ENCODE measurements around the gene ASMT. TPM values are rescaled to one million over a fixed set of nuclear protein-coding genes. Genes with fewer than 3 reads are reported as not detected.

The ASMT gene
- total RNA-seq, 1 experiment from 2014 or later, result not detected

GRCh38 chrX:1599791-1600405 lies 15.0 kb upstream of the ASMT start:
- ATAC-seq (no peak), DNase-seq (no peak)
- Histone ChIP-seq H3K4me2 (ENCODE audit: low read length) (no peak overlapping the region), H3K27me3 (ENCODE audit: low read length) (no peaks in the 10 kb centered on the region), H3K4me3 (ENCODE audit: low read length) (no peak overlapping the region), H2AFZ (ENCODE audit: low read length) (no peak overlapping the region), H3K9me3 (ENCODE audit: low read length) (no peaks in the 10 kb centered on the region), H3K9ac (ENCODE audit: low read length) (no peak overlapping the region), H3F3A (ENCODE audit: low read length, unreplicated experiment) (no peaks in the 10 kb centered on the region), H3K79me2 (ENCODE audit: low read length) (peaks cover 17% of the 10 kb centered on the region), H3K9me2 (replicated peaks; ENCODE audit: low read length) (no peaks in the 10 kb centered on the region), H3K27ac (ENCODE audit: low read length) (no peak overlapping the region), H3K36me3 (ENCODE audit: low read depth, low read length) (peaks cover 16% of the 10 kb centered on the region), H3K4me1 (ENCODE audit: insufficient read depth, low read length) (no peaks in the 10 kb centered on the region), H4K20me1 (ENCODE audit: low read length) (no peaks in the 10 kb centered on the region)
- ChIA-PET CTCF (no interaction called here), POLR2A (ENCODE audit: unreplicated experiment) (no interaction called here)
- BruUV-seq (replicated peaks), result no TSS peak
- intact Hi-C loops (cut with micrococcal nuclease), result no loop called here
- no peak for TF ChIP-seq EZH2 (IDR thresholded peaks at IDR 0.05; ENCODE audit: low read length, unreplicated experiment)
- TF ChIP-seq CTCF (conservative IDR thresholded peaks at IDR 0.05; ENCODE audit: low read depth, low read length), result no peak
- no peak for TF ChIP-seq EZH2phosphoT487 (IDR thresholded peaks at IDR 0.05; ENCODE audit: borderline replicate concordance, low read length)

GRCh38 chrX:1600406-1601050 lies 14.3 kb upstream of the ASMT start:
- Histone ChIP-seq H3K4me3 (ENCODE audit: low read length) (no peak overlapping the region), H3K36me3 (ENCODE audit: low read depth, low read length) (peaks cover 16% of the 10 kb centered on the region), H3K9me3 (ENCODE audit: low read length) (no peaks in the 10 kb centered on the region), H2AFZ (ENCODE audit: low read length) (no peak overlapping the region), H3K4me1 (ENCODE audit: insufficient read depth, low read length) (no peaks in the 10 kb centered on the region), H3K27me3 (ENCODE audit: low read length) (no peaks in the 10 kb centered on the region), H3K79me2 (ENCODE audit: low read length) (peaks cover 11% of the 10 kb centered on the region), H3K4me2 (ENCODE audit: low read length) (no peak overlapping the region), H3K27ac (ENCODE audit: low read length) (no peak overlapping the region), H3K9me2 (replicated peaks; ENCODE audit: low read length) (no peaks in the 10 kb centered on the region), H4K20me1 (ENCODE audit: low read length) (no peaks in the 10 kb centered on the region), H3K9ac (ENCODE audit: low read length) (no peak overlapping the region), H3F3A (ENCODE audit: low read length, unreplicated experiment) (no peaks in the 10 kb centered on the region)
- intact Hi-C loops (cut with micrococcal nuclease), result no loop called here
- CTCF ChIA-PET, result no interaction called here
- ATAC-seq (no peak), DNase-seq (no peak)
- BruUV-seq (replicated peaks), result no TSS peak
- TF ChIP-seq EZH2phosphoT487 (IDR thresholded peaks at IDR 0.05; ENCODE audit: borderline replicate concordance, low read length), result no peak
- TF ChIP-seq EZH2 (IDR thresholded peaks at IDR 0.05; ENCODE audit: low read length, unreplicated experiment), result no peak
- TF ChIP-seq CTCF (conservative IDR thresholded peaks at IDR 0.05; ENCODE audit: low read depth, low read length), result no peak
- POLR2A ChIA-PET (ENCODE audit: unreplicated experiment), result no interaction called here

- ChIA-PET CTCF (no interaction called here), POLR2A (ENCODE audit: unreplicated experiment) (no interaction called here)
- intact Hi-C loops (cut with micrococcal nuclease), result no loop called here
- no peak overlapping the region for H2AFZ ChIP-seq (ENCODE audit: low read length)
- no peak overlapping the region for H3K27ac ChIP-seq (ENCODE audit: low read length)
- no TSS peak for BruUV-seq (replicated peaks)
- H3K9me2 ChIP-seq (replicated peaks; ENCODE audit: low read length), result no peaks in the 10 kb centered on the region
- no peaks in the 10 kb centered on the region for H4K20me1 ChIP-seq (ENCODE audit: low read length)
- TF ChIP-seq CTCF (conservative IDR thresholded peaks at IDR 0.05; ENCODE audit: low read depth, low read length) (no peak), EZH2 (IDR thresholded peaks at IDR 0.05; ENCODE audit: low read length, unreplicated experiment) (no peak), EZH2phosphoT487 (IDR thresholded peaks at IDR 0.05; ENCODE audit: borderline replicate concordance, low read length) (no peak)
- no peaks in the 10 kb centered on the region for H3F3A ChIP-seq (ENCODE audit: low read length, unreplicated experiment)
- H3K4me2 ChIP-seq (ENCODE audit: low read length), result no peak overlapping the region
- DNase-seq (no peak), ATAC-seq (no peak)
- peaks cover 16% of the 10 kb centered on the region for H3K36me3 ChIP-seq (ENCODE audit: low read depth, low read length)
- peaks cover 6% of the 10 kb centered on the region; the same call in 1 of the 2 replicates for H3K79me2 ChIP-seq (ENCODE audit: low read length)
- no peaks in the 10 kb centered on the region for H3K4me1 ChIP-seq (ENCODE audit: insufficient read depth, low read length)
- no peak overlapping the region for H3K4me3 ChIP-seq (ENCODE audit: low read length)
- H3K9me3 ChIP-seq (ENCODE audit: low read length), result no peaks in the 10 kb centered on the region
- no peak overlapping the region for H3K9ac ChIP-seq (ENCODE audit: low read length)
- no peaks in the 10 kb centered on the region for H3K27me3 ChIP-seq (ENCODE audit: low read length)
Measured at GRCh38 chrX:1601051-1601767, 13.7 kb upstream of the ASMT start.
